SIG-M5 treated with dmso at 0.1 percent for 504 hours (cell line): ENCODE data around the gene TBC1D3I.
"Not testable (repeated sequence)": the region's sequence is repeated elsewhere in the genome, so short reads cannot be mapped to it uniquely, and the experiment has no call there.

Source experiments
- DNase-seq: peaks from one replicate; lab custom pipeline; 2025; ENCODE audit not compliant: unreplicated experiment; lab: John Stamatoyannopoulos, UW

The TBC1D3I gene

GRCh38 chr17:36264470-36264869, at the start of gene TBC1D3I:
TSS of gene TBC1D3I (minus strand) at chr17:36264570. CDS start at chr17:36262985, 1,585 bp downstream.
- DNase-seq: not testable (repeated sequence)

GRCh38 chr17:36295161-36295560, 30.8 kb upstream of the TBC1D3I start:
- DNase-seq: not testable (repeated sequence)

DNA sequence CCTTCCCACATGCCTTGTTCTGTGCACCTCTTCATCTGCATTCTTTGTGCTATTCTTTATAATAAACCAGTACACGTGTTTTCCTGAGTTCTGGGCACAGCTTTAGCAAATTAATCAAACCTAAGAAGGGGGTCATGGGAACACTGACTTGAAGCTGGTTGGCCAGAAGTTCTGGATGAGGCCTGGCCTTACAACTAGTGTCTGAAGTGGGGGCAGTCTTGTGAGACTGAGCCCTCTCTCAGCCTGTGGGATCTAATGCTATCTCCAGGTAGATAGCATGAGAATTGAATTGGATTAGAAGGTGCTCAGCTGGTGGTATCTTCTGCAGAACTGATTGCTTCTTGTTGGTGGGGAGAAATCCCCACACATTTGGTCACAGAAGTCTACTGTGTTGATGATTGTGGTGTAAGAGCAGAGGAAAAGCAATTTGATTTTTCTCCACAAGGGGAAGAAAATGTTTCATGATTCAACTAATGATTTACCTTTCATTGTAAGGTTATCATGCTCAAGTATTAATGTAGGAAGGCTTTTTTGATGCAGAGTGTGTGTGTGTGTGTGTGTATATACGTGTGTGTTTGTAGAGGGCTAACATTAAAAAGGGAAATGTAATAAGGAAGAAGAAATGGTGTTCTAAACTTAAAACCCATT, 25.7 kb upstream of the TBC1D3I start:
- not testable (repeated sequence) for DNase-seq

- DNase-seq: not testable (repeated sequence)
Observed at GRCh38 chr17:36284219-36284618, 19.8 kb upstream of the TBC1D3I start.

DNA sequence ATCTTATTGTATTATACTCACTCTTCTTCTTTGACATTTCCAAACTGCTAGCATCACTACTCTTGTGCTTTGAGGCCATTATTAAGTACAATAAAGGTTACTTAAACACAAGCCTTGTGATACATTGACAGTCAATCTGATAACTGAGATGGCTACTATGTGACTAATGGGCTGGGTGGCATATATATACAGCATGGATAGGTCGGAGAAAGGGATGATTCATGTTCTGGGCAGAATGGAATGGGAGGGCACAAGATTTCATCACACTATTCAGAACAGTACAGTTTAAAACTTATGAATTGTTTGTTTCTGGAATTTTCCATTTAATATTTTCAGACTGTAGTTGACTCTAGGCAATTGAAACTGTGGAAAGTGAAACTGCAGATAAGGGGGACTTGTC, 18.9 kb upstream of the TBC1D3I start:
- not testable (repeated sequence) for DNase-seq

DNA sequence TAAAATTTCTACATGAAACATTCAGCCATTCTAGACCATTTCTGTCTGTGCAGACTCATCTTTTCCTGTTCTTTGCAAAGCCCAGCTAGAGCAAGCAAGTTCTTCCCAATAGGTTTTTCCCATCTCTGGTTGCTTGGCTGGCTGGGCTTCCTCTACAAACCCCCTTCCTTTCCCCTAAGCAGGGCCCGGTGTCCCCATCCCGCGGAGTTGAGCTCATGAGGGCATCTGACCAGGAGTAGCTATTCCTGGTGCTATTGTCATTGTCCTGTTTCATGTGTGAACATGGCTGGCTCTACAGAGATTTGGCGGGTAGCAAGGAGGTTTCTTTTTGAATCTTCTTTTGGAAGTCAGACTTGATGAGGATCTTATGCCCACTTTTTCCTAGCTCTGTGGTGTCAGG, 22.3 kb downstream of the TBC1D3I start:
- not testable (repeated sequence) for DNase-seq

- not testable (repeated sequence) for DNase-seq
Observed at GRCh38 chr17:36229644-36230043, 34.7 kb downstream of the TBC1D3I start.

GRCh38 chr17:36222967-36223366, 41.4 kb downstream of the TBC1D3I start:
- not testable (repeated sequence) for DNase-seq

- not testable (repeated sequence) for DNase-seq
Observed at GRCh38 chr17:36221581-36222100, 42.7 kb downstream of the TBC1D3I start.

GRCh38 chr17:36220737-36221580, 43.4 kb downstream of the TBC1D3I start:
- DNase-seq: not testable (repeated sequence)

DNA sequence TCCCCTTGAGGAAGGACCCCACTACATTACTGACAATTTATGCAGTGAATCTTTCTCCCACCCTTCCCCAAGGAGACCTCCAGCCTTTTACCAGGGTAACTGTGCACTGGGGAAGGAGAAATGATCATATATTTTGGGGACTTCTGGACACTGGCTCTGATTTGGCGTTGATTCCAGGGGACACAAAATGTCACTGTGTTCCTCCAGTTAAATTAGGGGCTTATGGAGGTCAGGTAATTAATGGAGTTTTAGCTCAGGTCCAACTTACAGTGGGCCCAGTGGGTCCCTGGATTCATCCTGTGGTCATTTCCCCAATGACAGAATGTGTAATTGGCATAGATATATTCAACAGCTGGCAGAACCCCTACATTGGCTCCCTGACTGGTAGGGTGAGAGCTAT, 44.8 kb downstream of the TBC1D3I start:
- DNase-seq: not testable (repeated sequence)

- not testable (repeated sequence) for DNase-seq
Observed at GRCh38 chr17:36215406-36216308, 48.7 kb downstream of the TBC1D3I start.

DNA sequence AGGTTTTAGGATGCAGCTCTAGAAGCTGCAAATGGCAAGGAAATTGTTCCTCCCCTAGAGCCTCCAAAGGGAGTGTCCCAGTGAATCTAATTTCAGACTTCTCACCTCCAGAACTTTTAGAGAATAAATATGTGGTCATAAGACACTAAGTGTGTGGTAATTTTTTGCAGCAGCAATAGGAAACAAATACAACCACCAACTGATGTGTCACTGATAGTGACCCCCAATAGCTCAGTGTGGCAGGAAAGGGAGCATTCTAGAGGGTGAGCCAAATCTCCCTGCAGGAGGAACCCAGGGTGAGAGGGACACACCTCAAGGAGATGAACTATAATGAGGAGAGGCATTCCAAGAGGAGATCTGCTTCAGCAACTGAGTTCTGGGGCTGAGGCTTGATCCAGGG, 49.5 kb downstream of the TBC1D3I start:
- DNase-seq: no peak

GRCh38 chr17:36213695-36214094, 50.7 kb downstream of the TBC1D3I start:
- no peak for DNase-seq

DNA sequence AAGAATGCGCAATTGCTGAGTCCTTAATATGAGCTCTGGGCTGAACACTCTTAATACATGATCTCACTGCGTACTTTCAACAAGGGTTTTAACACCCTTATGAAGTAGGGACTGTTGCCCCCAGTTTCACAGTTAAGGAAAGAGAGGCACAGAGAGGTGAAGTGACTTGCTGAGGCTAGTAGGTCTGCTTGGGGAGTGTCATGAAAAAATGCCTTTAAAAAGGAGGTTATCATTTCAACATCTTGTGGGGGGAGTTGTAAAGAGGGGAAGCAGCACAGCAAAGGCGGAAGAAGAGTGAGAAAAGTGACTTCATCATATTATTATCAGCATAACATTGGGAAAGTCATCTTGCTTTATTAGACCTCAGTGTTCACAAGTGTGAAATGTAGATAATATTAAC, 51.4 kb downstream of the TBC1D3I start:
- peak; percentile 84 for DNase-seq

- no peak for DNase-seq
Observed at GRCh38 chr17:36212272-36212605, 52.1 kb downstream of the TBC1D3I start.

- not testable (repeated sequence) for DNase-seq
Observed at GRCh38 chr17:36211484-36212271, 52.7 kb downstream of the TBC1D3I start.

GRCh38 chr17:36210439-36211211, 53.7 kb downstream of the TBC1D3I start, which contains the start of gene CCL4L2:
TSS of gene CCL4L2 (plus strand) at chr17:36211063.
- peak; percentile 84 for DNase-seq

DNA sequence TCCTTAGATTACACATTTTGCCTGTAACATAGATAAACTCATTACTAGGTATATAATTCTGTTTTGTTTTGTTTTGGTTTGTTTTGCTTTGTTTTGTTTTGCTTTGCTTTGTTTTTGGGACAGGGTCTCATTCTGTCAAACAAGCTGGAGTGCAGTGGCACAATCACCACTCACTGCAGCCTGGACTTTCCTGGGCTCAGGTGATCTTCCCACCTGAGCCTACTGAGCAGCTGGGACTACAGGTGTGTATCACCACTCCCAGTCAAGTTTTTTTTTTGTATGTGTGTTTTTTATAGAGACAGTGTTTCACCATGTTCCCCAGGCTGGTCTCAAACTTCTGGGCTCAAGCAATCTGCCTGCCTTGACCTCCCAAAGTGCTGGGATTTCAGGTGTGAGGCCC, 54.8 kb downstream of the TBC1D3I start:
- no peak for DNase-seq
